H1 (cell line): ENCODE measurements around the gene RDH14. TPM values are rescaled to one million over a fixed set of nuclear protein-coding genes. Genes with fewer than 3 reads are reported as not detected.

Source experiments
- CTCF ChIA-PET: fragments of 300-600 bp; sonication (Branson Sonifier 250); formaldehyde crosslinking; loops from one replicate; lab custom pipeline; 2021; ENCODE audit not compliant: partially characterized antibody; lab: Charles Lee
- POLR2A ChIA-PET: fragments of 300-600 bp; sonication (Branson Sonifier 250); formaldehyde crosslinking; loops from one replicate; lab custom pipeline; 2021; ENCODE audit warnings: inconsistent platforms; ENCODE audit not compliant: partially characterized antibody; lab: Charles Lee
- DNase-seq, 2 experiments: peaks; one replicate each; pipeline versions ENCODE4 v3.0.0 to v3.0.0-alpha.2; 2010 to 2022; ENCODE audit warnings: low spot score in 2 of 2, low read depth in 1 of 2, mixed read lengths in 1 of 2
- FAIRE-seq: peaks from 2 replicates; lab custom pipeline; 2011; peaks lifted over from hg19 to GRCh38; lab: Jason Lieb, UNC
- H2AFZ ChIP-seq: 2 replicates; pipeline ENCODE4 v1.8.1; 2012; ENCODE audit warnings: low read length, inconsistent platforms
- H2AK5ac ChIP-seq: 2 replicates; pipeline ENCODE4 v1.6.1; 2013; ENCODE audit warnings: low read depth, low read length
- H2BK120ac ChIP-seq: replicated peaks from 2 replicates; pipeline ENCODE3; 2013; ENCODE audit warnings: low read depth, low read length, inconsistent platforms
- H2BK12ac ChIP-seq: 2 replicates; pipeline ENCODE4 v1.6.1; 2013; ENCODE audit warnings: low read depth, low read length
- H2BK15ac ChIP-seq: 2 replicates; pipeline ENCODE4 v1.6.1; 2013; ENCODE audit warnings: low read length
- H2BK20ac ChIP-seq: 2 replicates; pipeline ENCODE4 v1.6.1; 2013; ENCODE audit warnings: low read length
- H2BK5ac ChIP-seq: 2 replicates; pipeline ENCODE4 v1.6.1; 2013; ENCODE audit warnings: low read depth, low read length
- H3K14ac ChIP-seq: 2 replicates; pipeline ENCODE4 v1.6.1; 2013; ENCODE audit warnings: inconsistent platforms; ENCODE audit not compliant: insufficient read length
- H3K18ac ChIP-seq: 2 replicates; pipeline ENCODE4 v1.6.1; 2013; ENCODE audit warnings: low read length; ENCODE audit errors: extremely low read depth
- H3K23ac ChIP-seq: 2 replicates; pipeline ENCODE4 v1.6.1; 2013; ENCODE audit warnings: inconsistent platforms; ENCODE audit not compliant: insufficient read length
- H3K23me2 ChIP-seq: 2 replicates; pipeline ENCODE4 v1.6.1; 2013; ENCODE audit warnings: low read depth, low read length
- H3K27ac ChIP-seq: 2 replicates; pipeline ENCODE4 v1.6.1; 2011; ENCODE audit warnings: low read depth, low read length, inconsistent platforms
- H3K27me3 ChIP-seq, 4 experiments: replicated peaks in 1 of 4; 1 replicate in 1 of 4; 2 replicates in 3 of 4; pipeline versions ENCODE4 v1.6.1 to v1.8.1; 2011 to 2013; ENCODE audit warnings: low read length in 3 of 4, mild to moderate bottlenecking in 3 of 4, inconsistent platforms in 2 of 4, mixed read lengths in 2 of 4, moderate library complexity in 1 of 4; ENCODE audit not compliant: control insufficient read depth in 3 of 4, insufficient read depth in 3 of 4; ENCODE audit errors: extremely low read depth in 1 of 4
- H3K36me3 ChIP-seq, 4 experiments: 2 replicates each; pipeline versions ENCODE4 v1.6.1 to v1.8.1; 2011 to 2013; ENCODE audit warnings: mild to moderate bottlenecking in 4 of 4, low read length in 3 of 4, moderate library complexity in 2 of 4, control low read depth in 1 of 4, inconsistent platforms in 1 of 4; ENCODE audit not compliant: insufficient read depth in 4 of 4, control insufficient read depth in 2 of 4
- H3K4ac ChIP-seq: replicated peaks from 2 replicates; pipeline ENCODE3; 2013; ENCODE audit warnings: low read length, low read depth, mixed read lengths, inconsistent platforms; ENCODE audit not compliant: insufficient read length
- H3K4me1 ChIP-seq, 4 experiments: replicated peaks in 1 of 4; 1 replicate in 1 of 4; 2 replicates in 3 of 4; pipeline versions ENCODE4 v1.6.1 to v1.8.1; 2011 to 2013; ENCODE audit warnings: low read length in 3 of 4, inconsistent platforms in 2 of 4, mixed read lengths in 1 of 4; ENCODE audit not compliant: insufficient read depth in 4 of 4, control insufficient read depth in 3 of 4
- H3K4me2 ChIP-seq, 2 experiments: 2 replicates each; pipeline versions ENCODE4 v1.6.1 to v1.8.1; 2011 to 2013; ENCODE audit warnings: low read depth in 2 of 2, low read length in 2 of 2, control low read depth in 1 of 2, inconsistent platforms in 1 of 2, mild to moderate bottlenecking in 1 of 2; ENCODE audit not compliant: insufficient read depth in 1 of 2
- H3K4me3 ChIP-seq, 4 experiments: fragments of 200-600, 300-600 bp in 1 of 4; sonication (generic), shearing (Covaris generic), sonication (Bioruptor Twin) in 1 of 4; 2 replicates each; pipeline versions ENCODE4 v1.5.1 to v1.8.1; 2011 to 2016; ENCODE audit warnings: low read length in 4 of 4, low read depth in 3 of 4, control low read depth in 2 of 4, inconsistent platforms in 2 of 4, mild to moderate bottlenecking in 2 of 4, mixed read lengths in 1 of 4, moderate library complexity in 1 of 4; ENCODE audit not compliant: insufficient read depth in 2 of 4; ENCODE audit errors: extremely low read depth in 1 of 4
- H3K56ac ChIP-seq: replicated peaks from 2 replicates; pipeline ENCODE3; 2013; ENCODE audit warnings: low read depth, mild to moderate bottlenecking, mixed read lengths, low read length, inconsistent platforms; ENCODE audit not compliant: insufficient read length
- H3K79me1 ChIP-seq: 2 replicates; pipeline ENCODE4 v1.6.1; 2013; ENCODE audit warnings: low read depth, low read length, control low read depth
- H3K79me2 ChIP-seq, 2 experiments: 2 replicates each; pipeline versions ENCODE4 v1.6.1 to v1.8.1; 2012 to 2013; ENCODE audit warnings: low read length in 2 of 2, mild to moderate bottlenecking in 2 of 2, inconsistent platforms in 1 of 2; ENCODE audit not compliant: insufficient read depth in 2 of 2, control insufficient read depth in 1 of 2
- H3K9ac ChIP-seq, 4 experiments: replicated peaks in 1 of 4; 1 replicate in 1 of 4; 2 replicates in 3 of 4; pipeline versions ENCODE4 v1.6.1 to v1.8.1; 2011 to 2013; ENCODE audit warnings: low read depth in 3 of 4, low read length in 3 of 4, control low read depth in 2 of 4, mild to moderate bottlenecking in 2 of 4, moderate library complexity in 2 of 4, inconsistent platforms in 1 of 4; ENCODE audit errors: extremely low read depth in 1 of 4
- H3K9me3 ChIP-seq, 2 experiments: 2 replicates each; pipeline versions ENCODE4 v1.6.1 to v1.8.1; 2012 to 2013; ENCODE audit warnings: mild to moderate bottlenecking in 2 of 2, moderate library complexity in 2 of 2, control low read depth in 1 of 2, inconsistent platforms in 1 of 2, low read depth in 1 of 2, low read length in 1 of 2, mixed read lengths in 1 of 2; ENCODE audit not compliant: insufficient read depth in 2 of 2
- H4K20me1 ChIP-seq, 2 experiments: replicated peaks in 1 of 2; 2 replicates each; pipeline versions ENCODE3 to v1.8.1; 2011 to 2013; ENCODE audit warnings: inconsistent platforms in 2 of 2, low read length in 2 of 2, mild to moderate bottlenecking in 1 of 2; ENCODE audit not compliant: insufficient read depth in 2 of 2, control insufficient read depth in 1 of 2
- H4K5ac ChIP-seq: 2 replicates; pipeline ENCODE4 v1.6.1; 2013; ENCODE audit warnings: low read length, low read depth, mixed read lengths, inconsistent platforms; ENCODE audit not compliant: insufficient read length
- H4K8ac ChIP-seq: 2 replicates; pipeline ENCODE4 v1.8.0; 2013; ENCODE audit warnings: mild to moderate bottlenecking, moderate library complexity, low read length, inconsistent platforms; ENCODE audit not compliant: insufficient read depth; ENCODE audit errors: extremely low read depth
- H4K91ac ChIP-seq: replicated peaks from 2 replicates; pipeline ENCODE3; 2013; ENCODE audit warnings: low read length, mixed read lengths, inconsistent platforms; ENCODE audit not compliant: insufficient read length
- CBX8 ChIP-seq: fragments of 300-800, 300-1000 bp; sonication (generic); IDR thresholded peaks from 2 replicates; pipeline ENCODE4 v1.7.1; 2016; ENCODE audit warnings: low read depth, low read length, borderline replicate concordance
- HDAC2 ChIP-seq, 2 experiments: fragments of 300-600 bp in 1 of 2; sonication (generic) in 1 of 2; IDR thresholded peaks; 2 replicates each; pipeline ENCODE4 v1.6.1; 2011 to 2012; ENCODE audit warnings: low read depth in 2 of 2, low read length in 2 of 2, mild to moderate bottlenecking in 2 of 2, moderate library complexity in 2 of 2, borderline replicate concordance in 1 of 2, inconsistent platforms in 1 of 2
- POU5F1 ChIP-seq: IDR thresholded peaks from 2 replicates; pipeline ENCODE4 v1.6.1; 2011; ENCODE audit warnings: low read depth, mild to moderate bottlenecking, low read length, moderate library complexity
- RFX5 ChIP-seq: IDR thresholded peaks from 2 replicates; pipeline ENCODE4 v1.6.1; 2011; ENCODE audit warnings: low read depth, low read length, improper control_type of control experiment, borderline replicate concordance
- RNF2 ChIP-seq: fragments of 200-900, 300-1000 bp; sonication (generic); IDR thresholded peaks from 2 replicates; pipeline ENCODE4 v1.7.1; 2016; ENCODE audit warnings: borderline replicate concordance, low read depth, mild to moderate bottlenecking, antibody characterized with exemption, low read length; ENCODE audit not compliant: poor library complexity, severe bottlenecking; ENCODE audit errors: missing control alignments
- SIRT6 ChIP-seq: IDR thresholded peaks from one replicate; pipeline ENCODE4 v1.7.1; 2012; ENCODE audit warnings: low read length, inconsistent platforms
- WGBS, 2 experiments: shearing (Covaris generic) in 1 of 2; methylation state at CpG; one replicate each; pipeline versions ENCODE4 v1.1.6 to v1.1.7; 2013 to 2015; ENCODE audit warnings: low lambda C conversion rate in 2 of 2, mixed read lengths in 2 of 2, inconsistent platforms in 1 of 2, low coverage in 1 of 2, missing lambda C conversion rate in 1 of 2; ENCODE audit not compliant: insufficient replicate concordance in 2 of 2, insufficient coverage in 1 of 2, insufficient read length in 1 of 2; ENCODE audit errors: extremely low coverage in 1 of 2, missing lambda C conversion rate in 1 of 2; 5-methylcytosine and 5-hydroxymethylcytosine counted together
- polyA plus RNA-seq, 7 experiments: library from polyadenylated mRNA; depleted of rRNA in 3 of 7; stranded (reverse) in 5 of 7; unstranded in 2 of 7; fragments of >200 nt in 5 of 7; fragments of 200-250 nt in 2 of 7; gene quantifications; 1 replicate in 5 of 7; 2 replicates in 1 of 7; 4 replicates in 1 of 7; pipeline versions ENCODE4 v1.2.1 to v1.2.3, GENCODE V29; 2011 to 2013; ENCODE audit warnings: missing spikeins in 2 of 7, mixed read lengths in 2 of 7
- total RNA-seq: library from RNA; stranded (reverse); fragmentation: NEBNext Ultra II Directional; extraction: Animal tissue kit (Norgen Biotek cat#: 25700); gene quantifications from 2 replicates; pipeline ENCODE4 v1.2.1, GENCODE V29; 2021

RDH14 gene
- total and polyA plus RNA-seq, 2 of the 8 experiments (the other 6 are each of a cell fraction or from before 2014, with no cell fraction given) = 14.7 to 23.6 TPM

GRCh38 chr2:18585526-18585925, 25.1 kb upstream of the RDH14 start:
- Histone ChIP-seq H3K36me3 (no peaks in the 10 kb centered on the region), H2BK12ac (no peak overlapping the region), H4K20me1 (no peaks in the 10 kb centered on the region), H2BK120ac (no peak overlapping the region), H3K9ac (no peak overlapping the region), H3K4me2 (no peak overlapping the region), H3K23ac (no peak overlapping the region), H3K9me3 (peaks cover 0 to 2% of the 10 kb centered on the region in 2 experiments; a peak in 2 of 4 replicates), H3K14ac (no peak overlapping the region), H4K8ac (no peak overlapping the region), H3K4ac (no peak overlapping the region), H3K79me1 (no peaks in the 10 kb centered on the region), H2AFZ (no peak overlapping the region), H3K4me1 (no peaks in the 10 kb centered on the region), H3K27me3 (no peaks in the 10 kb centered on the region), H4K91ac (no peak overlapping the region), H3K4me3 (no peak overlapping the region), H3K56ac (no peak overlapping the region), H2BK15ac (no peak overlapping the region), H2BK20ac (no peak overlapping the region), H3K27ac (no peak overlapping the region), H3K23me2 (no peaks in the 10 kb centered on the region), H2AK5ac (no peak overlapping the region), H3K79me2 (no peaks in the 10 kb centered on the region), H2BK5ac (no peak overlapping the region), H3K18ac (no peak overlapping the region), H4K5ac (no peak overlapping the region)
- DNase-seq = no peak
- no peak for TF ChIP-seq SIRT6
- TF ChIP-seq RNF2 = no peak
- TF ChIP-seq CBX8 = no peak
- TF ChIP-seq RFX5 = no peak
- no peak for TF ChIP-seq POU5F1
- no peak for TF ChIP-seq HDAC2 (IDR thresholded peaks at IDR 0.05; ENCODE audit: borderline replicate concordance in 1 of 2, low read depth in 2 of 2, low read length in 2 of 2)
- 98% methylated on average over 3 of the region's 3 CpGs; no CpG with 5 or more reads in 1 of the 2 experiments for WGBS, 2 experiments
- CTCF ChIA-PET = no interaction called here
- no peak for FAIRE-seq
- POLR2A ChIA-PET = no interaction called here
